GM12892 (cell line): ENCODE data around the gene ATP9B.

Experiments
- POLR2A ChIP-seq: IDR thresholded peaks from 2 replicates; pipeline ENCODE4 v1.6.1; 2011; ENCODE audit warnings: low read depth, low read length, control low read depth
- TAF1 ChIP-seq: IDR thresholded peaks from 2 replicates; pipeline ENCODE4 v1.6.1; 2011; ENCODE audit warnings: low read depth, mild to moderate bottlenecking, control low read depth, low read length, borderline replicate concordance

GRCh38 chr18:79136742-79137141 lies 67.5 kb downstream of the ATP9B start:
- TF ChIP-seq POLR2A (no peak), TAF1 (no peak)
